GM13977 (cell line): ENCODE results near the gene MCM3AP.
A peak's percentile ranks its signal among the peaks of the same experiment; 100 is the strongest.

ENCODE experiments used
- DNase-seq: peaks from one replicate; pipeline ENCODE4 v3.0.0; 2012; ENCODE audit warnings: low spot score
- in situ Hi-C: fragments of 300-500 bp; cut with MboI; formaldehyde crosslinking; loops from one replicate; pipeline ENCODE4 v1.12.0; 2022; ENCODE audit warnings: low sequenced_read_pairs, low pct_unique_long_range_greater_than_20kb, mixed read lengths, inconsistent platforms; ENCODE audit not compliant: unreplicated experiment
- TF ChIP-seq, protein P1 (sequence below): IDR thresholded peaks from 2 replicates; pipeline ENCODE4 v1.5.1; 2012; ENCODE audit warnings: mild to moderate bottlenecking, control low read depth; ENCODE audit not compliant: insufficient read depth; ENCODE audit errors: extremely low read depth, missing control alignments

Gene MCM3AP

DNA sequence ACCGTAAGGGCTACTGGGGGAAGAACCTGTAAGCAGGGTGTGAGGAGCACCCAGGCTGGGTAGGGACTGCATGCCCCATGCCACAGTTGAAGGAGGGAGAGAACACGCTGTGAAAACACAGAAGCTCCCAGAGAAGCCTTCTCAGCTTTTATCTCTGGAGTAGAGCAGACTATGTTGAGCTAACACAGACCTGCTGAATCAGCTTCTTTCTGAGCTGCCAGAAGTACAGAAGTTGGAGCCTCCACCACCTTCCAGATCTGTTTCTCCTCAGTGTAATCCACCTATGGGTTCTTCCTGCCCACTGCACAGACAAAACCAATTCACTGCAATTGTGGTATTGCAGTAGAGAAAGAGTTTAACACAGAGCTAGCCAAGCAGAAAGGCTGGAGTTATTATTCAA is 6.2 kb upstream of the MCM3AP start:
- TF ChIP-seq, protein P1, sequence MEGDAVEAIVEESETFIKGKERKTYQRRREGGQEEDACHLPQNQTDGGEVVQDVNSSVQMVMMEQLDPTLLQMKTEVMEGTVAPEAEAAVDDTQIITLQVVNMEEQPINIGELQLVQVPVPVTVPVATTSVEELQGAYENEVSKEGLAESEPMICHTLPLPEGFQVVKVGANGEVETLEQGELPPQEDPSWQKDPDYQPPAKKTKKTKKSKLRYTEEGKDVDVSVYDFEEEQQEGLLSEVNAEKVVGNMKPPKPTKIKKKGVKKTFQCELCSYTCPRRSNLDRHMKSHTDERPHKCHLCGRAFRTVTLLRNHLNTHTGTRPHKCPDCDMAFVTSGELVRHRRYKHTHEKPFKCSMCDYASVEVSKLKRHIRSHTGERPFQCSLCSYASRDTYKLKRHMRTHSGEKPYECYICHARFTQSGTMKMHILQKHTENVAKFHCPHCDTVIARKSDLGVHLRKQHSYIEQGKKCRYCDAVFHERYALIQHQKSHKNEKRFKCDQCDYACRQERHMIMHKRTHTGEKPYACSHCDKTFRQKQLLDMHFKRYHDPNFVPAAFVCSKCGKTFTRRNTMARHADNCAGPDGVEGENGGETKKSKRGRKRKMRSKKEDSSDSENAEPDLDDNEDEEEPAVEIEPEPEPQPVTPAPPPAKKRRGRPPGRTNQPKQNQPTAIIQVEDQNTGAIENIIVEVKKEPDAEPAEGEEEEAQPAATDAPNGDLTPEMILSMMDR: no peak
- in situ Hi-C loops: no loop called here
- DNase-seq: no peak

DNA sequence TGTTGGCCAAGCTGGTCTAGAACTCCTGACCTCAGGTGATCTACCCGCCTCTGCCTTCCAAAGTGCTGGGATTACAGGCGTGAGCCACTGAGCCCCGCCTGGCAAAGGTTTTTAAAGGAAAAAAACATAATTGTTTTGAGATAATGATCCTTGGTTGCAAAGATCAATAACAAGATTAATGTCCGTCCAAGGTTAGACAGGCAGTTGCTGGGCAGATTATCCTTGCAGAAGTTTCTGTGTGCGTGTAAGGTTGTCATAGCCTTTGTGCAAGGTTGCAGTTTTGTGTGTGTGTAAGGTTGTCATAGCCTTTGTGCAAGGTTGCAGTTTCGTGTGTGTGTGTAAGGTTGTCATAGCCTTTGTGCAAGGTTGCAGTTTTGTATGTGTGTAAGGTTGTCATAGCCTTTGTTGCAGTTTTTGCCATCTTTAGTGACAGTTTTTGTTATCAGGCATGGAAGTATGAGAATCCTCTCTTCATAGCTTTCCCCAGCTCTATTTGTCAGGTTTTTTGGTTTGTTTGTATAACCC is 4.3 kb upstream of the MCM3AP start:
- TF ChIP-seq, protein P1: no peak
- no peak for DNase-seq
- in situ Hi-C loops: no loop called here

DNA sequence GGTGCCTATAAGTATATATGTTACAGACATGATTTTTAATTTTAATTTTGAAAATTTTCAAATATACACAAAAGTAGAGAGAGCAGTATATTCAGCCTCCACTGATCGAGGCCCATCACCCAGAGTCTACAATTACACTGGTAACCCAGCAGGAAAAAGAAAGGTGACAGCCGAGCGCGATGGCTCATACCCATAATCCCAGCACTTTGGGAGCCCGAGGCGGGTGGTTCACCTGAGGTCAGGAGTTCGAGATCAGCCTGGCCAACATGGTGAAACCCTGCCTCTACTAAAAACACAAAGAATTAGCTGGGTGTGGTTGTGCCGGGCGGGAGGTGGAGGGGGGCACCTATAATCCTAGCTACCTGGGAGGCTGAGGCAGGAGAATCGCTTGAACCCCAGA is 2.1 kb upstream of the MCM3AP start:
- DNase-seq: no peak
- TF ChIP-seq, protein P1: no peak
- in situ Hi-C loops: no loop called here

DNA sequence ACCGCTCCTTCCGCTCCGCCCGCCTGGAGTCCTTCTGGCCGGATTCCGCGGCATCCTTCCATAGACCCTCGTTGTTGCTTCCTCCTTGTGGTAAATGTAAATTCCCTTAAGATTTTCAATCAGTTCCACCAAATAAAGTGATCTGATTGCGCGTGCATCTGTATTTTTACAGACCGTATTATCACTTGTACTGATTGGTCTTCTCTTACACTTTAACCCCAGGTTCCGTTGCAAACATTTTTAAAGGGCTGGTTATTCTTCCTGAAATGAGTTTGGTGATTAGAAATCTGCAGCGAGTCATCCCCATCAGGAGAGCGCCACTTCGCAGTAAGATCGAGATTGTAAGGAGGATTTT is 1.2 kb upstream of the MCM3AP start:
- in situ Hi-C loops: no loop called here
- TF ChIP-seq, protein P1: no peak
- DNase-seq: no peak

DNA sequence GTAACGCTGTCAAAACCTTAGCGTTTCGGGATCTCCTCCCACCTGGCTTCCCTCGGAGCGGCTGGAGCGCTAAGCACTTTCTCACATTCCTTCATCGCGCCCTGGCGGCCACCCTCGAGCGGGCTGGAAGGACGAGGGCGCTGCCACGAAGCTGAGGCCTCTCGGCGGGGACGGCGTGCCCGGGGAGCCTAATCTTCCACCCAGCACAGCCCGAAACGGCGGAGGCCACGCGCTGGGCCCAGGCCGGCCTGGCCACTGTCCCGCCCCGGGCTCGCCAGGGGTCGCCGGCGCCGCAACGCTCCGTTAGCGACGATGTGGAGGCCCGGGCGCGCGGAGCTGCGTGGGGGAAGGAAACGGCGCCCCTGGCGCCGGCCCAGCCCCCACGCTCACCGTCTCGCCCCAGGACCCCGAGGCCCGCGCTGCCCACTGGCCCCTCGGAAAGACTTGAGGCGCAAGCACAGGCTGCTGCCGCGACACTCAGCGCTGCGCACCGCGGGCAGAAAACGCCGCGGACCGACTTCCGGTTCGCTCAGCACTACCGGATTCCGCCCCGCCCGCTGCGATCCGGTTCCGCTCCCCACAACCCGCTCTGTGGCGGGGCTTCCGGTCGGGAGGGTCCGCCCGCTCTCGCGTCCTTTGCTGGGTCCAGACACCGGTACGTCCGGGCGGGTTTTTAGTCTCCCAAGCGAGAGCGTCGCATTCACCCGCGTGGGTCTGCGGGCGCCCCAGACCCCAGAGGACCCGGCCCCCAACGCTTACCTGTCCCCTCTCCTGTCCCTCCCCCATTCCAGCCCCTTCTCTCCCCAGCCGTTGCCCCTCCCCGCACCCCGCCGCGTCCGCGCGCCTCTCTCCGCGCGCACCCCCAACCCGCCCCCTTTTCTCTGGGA is 593 bp upstream of the MCM3AP start, which contains the start of gene YBEY:
YBEY (plus strand) TSS at position 582 of the 887 bp plus-strand sequence. CDS start 572 bp downstream, outside the sequence.
- TF ChIP-seq, protein P1: peak; percentile 49
- DNase-seq: peak; percentile 98
- in situ Hi-C loops: no loop called here

DNA sequence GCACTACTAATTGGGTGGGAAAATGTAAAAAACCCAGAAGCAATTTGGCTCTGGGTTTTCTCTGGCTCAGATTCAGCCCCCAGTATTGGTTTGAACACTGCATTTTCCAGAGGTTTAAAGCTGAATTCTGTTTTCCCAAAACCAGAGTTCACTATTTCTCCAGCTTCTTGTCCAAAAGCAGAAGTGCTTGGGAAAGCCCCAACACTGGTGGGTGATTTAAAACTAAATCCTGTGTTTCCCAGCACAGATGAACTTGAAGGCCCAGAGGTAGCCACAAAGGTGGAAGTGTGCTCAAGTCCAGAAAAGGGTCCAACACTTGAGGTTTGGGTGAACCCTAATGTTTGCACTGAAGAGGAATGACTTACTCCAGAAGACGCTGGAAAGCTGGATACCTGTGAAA is 678 bp downstream of the MCM3AP start:
- DNase-seq: no peak
- in situ Hi-C loops: no loop called here
- TF ChIP-seq, protein P1: no peak
